Measurements from ENCODE around the gene RAPGEF1. TPM values are rescaled to one million over a fixed set of nuclear protein-coding genes. Genes with fewer than 3 reads are reported as not detected.
A peak's percentile ranks its signal among the peaks of the same experiment; 100 is the strongest.

The RAPGEF1 gene
- total and polyA plus RNA-seq, 10 donors = 16.9 to 137 (median 104) TPM

- WGBS, 5 donors = 29 to 49% (median 41%) methylated on average over 5 of the region's 5 CpGs
- peaks cover 78 to 100% (median 99%) of the 10 kb centered on the region in 6 donors for H3K4me1 ChIP-seq
- no peaks in the 10 kb centered on the region for H3K27me3 ChIP-seq (replicated peaks in 1 of 7)
- H3K4me3 ChIP-seq = peak overlapping the region in 2 of 8 donors; percentile 5 to 52
- H3K36me3 ChIP-seq = no peaks in the 10 kb centered on the region
- no peak for TF ChIP-seq POLR2A (IDR thresholded peaks at IDR 0.05)
- TF ChIP-seq, protein P1, sequence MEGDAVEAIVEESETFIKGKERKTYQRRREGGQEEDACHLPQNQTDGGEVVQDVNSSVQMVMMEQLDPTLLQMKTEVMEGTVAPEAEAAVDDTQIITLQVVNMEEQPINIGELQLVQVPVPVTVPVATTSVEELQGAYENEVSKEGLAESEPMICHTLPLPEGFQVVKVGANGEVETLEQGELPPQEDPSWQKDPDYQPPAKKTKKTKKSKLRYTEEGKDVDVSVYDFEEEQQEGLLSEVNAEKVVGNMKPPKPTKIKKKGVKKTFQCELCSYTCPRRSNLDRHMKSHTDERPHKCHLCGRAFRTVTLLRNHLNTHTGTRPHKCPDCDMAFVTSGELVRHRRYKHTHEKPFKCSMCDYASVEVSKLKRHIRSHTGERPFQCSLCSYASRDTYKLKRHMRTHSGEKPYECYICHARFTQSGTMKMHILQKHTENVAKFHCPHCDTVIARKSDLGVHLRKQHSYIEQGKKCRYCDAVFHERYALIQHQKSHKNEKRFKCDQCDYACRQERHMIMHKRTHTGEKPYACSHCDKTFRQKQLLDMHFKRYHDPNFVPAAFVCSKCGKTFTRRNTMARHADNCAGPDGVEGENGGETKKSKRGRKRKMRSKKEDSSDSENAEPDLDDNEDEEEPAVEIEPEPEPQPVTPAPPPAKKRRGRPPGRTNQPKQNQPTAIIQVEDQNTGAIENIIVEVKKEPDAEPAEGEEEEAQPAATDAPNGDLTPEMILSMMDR (IDR thresholded peaks at IDR 0.05 in 8 of 11, conservative IDR thresholded peaks at IDR 0.05 in 3 of 11) = no peak
- TF ChIP-seq POLR2AphosphoS5 (IDR thresholded peaks at IDR 0.05) = peak in 1 of 3 donors; percentile 49
- DNase-seq = no peak
- intact Hi-C loops (cut with DNase I; ENCODE audit: low total_unique reads) = loop anchor here (10.0 kb wide), 1 partner anchor 57 kb away; no protein-coding TSS in a partner anchor
- no peaks in the 10 kb centered on the region for H3K9me3 ChIP-seq
- peak overlapping the region; percentile 78 to 98 (median 89) for H3K27ac ChIP-seq
Measured at GRCh38 chr9:131731644-131732043, 8.2 kb downstream of the RAPGEF1 start.

GRCh38 chr9:131731237-131731636, 8.6 kb downstream of the RAPGEF1 start:
- peak overlapping the region in 1 of 8 donors; percentile 52 for H3K4me3 ChIP-seq
- no peaks in the 10 kb centered on the region for H3K27me3 ChIP-seq (replicated peaks in 1 of 7)
- DNase-seq = no peak
- peaks cover 75 to 100% (median 99%) of the 10 kb centered on the region in 6 donors for H3K4me1 ChIP-seq
- H3K27ac ChIP-seq = peak overlapping the region; percentile 78 to 98 (median 89)
- intact Hi-C loops (cut with DNase I; ENCODE audit: low total_unique reads) = loop anchor here (10.0 kb wide), 1 partner anchor 56 kb away; no protein-coding TSS in a partner anchor
- 47 to 65% (median 63%) methylated on average over 7 of the region's 7 CpGs for whole genome bisulfite sequencing, 5 donors
- TF ChIP-seq, protein P1 (IDR thresholded peaks at IDR 0.05 in 8 of 11, conservative IDR thresholded peaks at IDR 0.05 in 3 of 11) = no peak
- TF ChIP-seq POLR2AphosphoS5 (IDR thresholded peaks at IDR 0.05) (no peak), POLR2A (IDR thresholded peaks at IDR 0.05) (no peak)
- H3K9me3 ChIP-seq = no peaks in the 10 kb centered on the region
- H3K36me3 ChIP-seq = no peaks in the 10 kb centered on the region

DNA sequence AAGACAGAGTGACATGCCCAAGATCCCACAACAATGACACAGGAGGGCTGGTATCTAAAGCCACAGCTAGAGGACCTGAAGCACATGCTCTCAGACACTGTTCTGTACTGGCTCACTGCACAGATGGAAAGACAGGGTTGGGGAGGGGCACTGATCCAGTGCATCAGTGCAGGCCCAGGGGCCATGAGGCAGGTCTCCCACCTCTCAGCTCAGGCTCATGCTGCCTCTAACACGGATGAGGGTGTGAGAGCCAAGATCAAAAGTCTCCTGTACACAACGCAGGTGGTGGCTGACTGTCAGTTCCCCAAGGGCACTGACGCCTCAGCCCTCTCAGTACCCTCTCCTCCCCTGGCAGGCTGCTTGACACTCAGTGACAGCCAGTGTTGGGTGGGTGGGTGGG, 10.9 kb downstream of the RAPGEF1 start:
- 0 to 25% (median 18%) methylated on average over 1 to 3 of the region's 3 CpGs for WGBS, 5 donors
- H3K27ac ChIP-seq = peak overlapping the region; percentile 69 to 98 (median 89)

GRCh38 chr9:131728546-131728910, 11.3 kb downstream of the RAPGEF1 start:
- no peaks in the 10 kb centered on the region for H3K27me3 ChIP-seq (replicated peaks in 1 of 7)
- no peaks in the 10 kb centered on the region for H3K36me3 ChIP-seq
- WGBS, 5 donors = 35 to 50% (median 46%) methylated on average over 4 of the region's 4 CpGs
- H3K4me1 ChIP-seq = peaks cover 62 to 100% (median 97%) of the 10 kb centered on the region in 6 donors
- H3K27ac ChIP-seq = peak overlapping the region; percentile 69 to 98 (median 89)
- no peaks in the 10 kb centered on the region for H3K9me3 ChIP-seq
- intact Hi-C loops (cut with DNase I; ENCODE audit: low total_unique reads) = no loop called here
- no peak for DNase-seq
- TF ChIP-seq POLR2A (IDR thresholded peaks at IDR 0.05) (no peak), POLR2AphosphoS5 (IDR thresholded peaks at IDR 0.05) (no peak)
- TF ChIP-seq, protein P1 (IDR thresholded peaks at IDR 0.05 in 8 of 11, conservative IDR thresholded peaks at IDR 0.05 in 3 of 11) = no peak
- peak overlapping the region in 3 of 8 donors; percentile 11 to 49 (median 18) for H3K4me3 ChIP-seq

More for the DNA sequence above, 10.9 kb downstream of the RAPGEF1 start:
- DNase-seq = peak; percentile 88
- intact Hi-C loops (cut with DNase I; ENCODE audit: low total_unique reads) = no loop called here
- Histone ChIP-seq H3K27me3 (replicated peaks in 1 of 7) (no peaks in the 10 kb centered on the region), H3K4me1 (peaks cover 64 to 100% (median 98%) of the 10 kb centered on the region in 6 donors), H3K36me3 (no peaks in the 10 kb centered on the region), H3K9me3 (no peaks in the 10 kb centered on the region), H3K4me3 (peak overlapping the region in 2 of 8 donors; percentile 11 to 49)
- TF ChIP-seq POLR2A (IDR thresholded peaks at IDR 0.05) (peak in 1 of 3 donors; percentile 38), POLR2AphosphoS5 (IDR thresholded peaks at IDR 0.05) (peak; percentile 48 to 82 (median 80))
- TF ChIP-seq, protein P1 (IDR thresholded peaks at IDR 0.05 in 8 of 11, conservative IDR thresholded peaks at IDR 0.05 in 3 of 11) = no peak

Data from spleen (tissue), 11 donors.